RPMI7951 (cell line): ENCODE results near the gene SPOCD1. TPM values are rescaled to one million over a fixed set of nuclear protein-coding genes. Genes with fewer than 3 reads are reported as not detected.
A peak's percentile ranks its signal among the peaks of the same experiment; 100 is the strongest.
"Not testable (repeated sequence)": the region's sequence is repeated elsewhere in the genome, so short reads cannot be mapped to it uniquely, and the experiment has no call there.

ENCODE experiments used
- DNase-seq: peaks from one replicate; pipeline ENCODE4 v3.0.0-alpha.2; 2012; ENCODE audit warnings: low read depth
- total RNA-seq: library from RNA; depleted of rRNA; stranded (reverse); fragments of >200 nt; shearing (Covaris generic); gene quantifications from 2 replicates; pipeline ENCODE4 v1.2.3, GENCODE V29; 2014

The SPOCD1 gene
- total RNA-seq, 1 experiment from 2014 or later = 12.4 TPM

GRCh38 chr1:31830065-31830464 lies 14.2 kb upstream of the SPOCD1 start:
- no peak for DNase-seq

GRCh38 chr1:31828926-31829690 lies 13.3 kb upstream of the SPOCD1 start:
- no peak for DNase-seq

- no peak for DNase-seq
Measured at GRCh38 chr1:31828341-31828740, 12.5 kb upstream of the SPOCD1 start.

GRCh38 chr1:31823780-31824179 lies 8.0 kb upstream of the SPOCD1 start:
- DNase-seq = no peak

GRCh38 chr1:31822766-31823165 lies 6.9 kb upstream of the SPOCD1 start:
- DNase-seq = no peak

GRCh38 chr1:31820196-31820595 lies 4.4 kb upstream of the SPOCD1 start:
- not testable (repeated sequence) for DNase-seq

GRCh38 chr1:31818206-31818605 lies 2.4 kb upstream of the SPOCD1 start:
- DNase-seq = no peak

- not testable (repeated sequence) for DNase-seq
Measured at GRCh38 chr1:31816947-31817346, 1.1 kb upstream of the SPOCD1 start.

- DNase-seq = not testable (repeated sequence)
Measured at GRCh38 chr1:31816501-31816900, 679 bp upstream of the SPOCD1 start.

- no peak for DNase-seq
Measured at GRCh38 chr1:31815307-31815645, 546 bp downstream of the SPOCD1 start.

- no peak for DNase-seq
Measured at GRCh38 chr1:31814631-31815306, 1.1 kb downstream of the SPOCD1 start.

GRCh38 chr1:31814041-31814511 lies 1.7 kb downstream of the SPOCD1 start:
- no peak for DNase-seq

- no peak for DNase-seq
Measured at GRCh38 chr1:31812158-31812829, 3.5 kb downstream of the SPOCD1 start.

- DNase-seq = peak; percentile 77
Measured at GRCh38 chr1:31811605-31812004, 4.2 kb downstream of the SPOCD1 start.

GRCh38 chr1:31809698-31810097 lies 6.1 kb downstream of the SPOCD1 start:
- no peak for DNase-seq

GRCh38 chr1:31807273-31808048 lies 8.4 kb downstream of the SPOCD1 start:
- DNase-seq = no peak

- DNase-seq = no peak
Measured at GRCh38 chr1:31805318-31805717, 10.5 kb downstream of the SPOCD1 start.

- no peak for DNase-seq
Measured at GRCh38 chr1:31804098-31804497, 11.7 kb downstream of the SPOCD1 start.

GRCh38 chr1:31803610-31804009 lies 12.2 kb downstream of the SPOCD1 start:
- DNase-seq = no peak

- DNase-seq = no peak
Measured at GRCh38 chr1:31802190-31803150, 13.4 kb downstream of the SPOCD1 start.

- DNase-seq = no peak
Measured at GRCh38 chr1:31801458-31801857, 14.4 kb downstream of the SPOCD1 start.
